Liver (tissue), 9 donors: ENCODE results near the gene STX16. TPM values are rescaled to one million over a fixed set of nuclear protein-coding genes. Genes with fewer than 3 reads are reported as not detected.

ENCODE experiments used
- DNase-seq: peaks from one replicate; pipeline ENCODE4 v3.0.0-alpha.2; 2017; ENCODE audit warnings: low spot score
- H3K27ac ChIP-seq, 2 donors: one replicate each; pipeline ENCODE4 v1.7.0; 2013; ENCODE audit warnings: inconsistent platforms in 2 of 2, low read length in 2 of 2, control low read depth in 1 of 2, low read depth in 1 of 2, mild to moderate bottlenecking in 1 of 2
- H3K27me3 ChIP-seq, 4 donors: one replicate each; pipeline versions ENCODE4 v1.6.1 to v1.7.0; 2013; ENCODE audit warnings: low read length in 3 of 4, inconsistent platforms in 1 of 4, mild to moderate bottlenecking in 1 of 4, moderate library complexity in 1 of 4; ENCODE audit not compliant: control insufficient read depth in 4 of 4, insufficient read depth in 4 of 4
- H3K36me3 ChIP-seq, 4 donors: one replicate each; pipeline versions ENCODE4 v1.6.1 to v1.7.0; 2013; ENCODE audit warnings: low read length in 3 of 4, mild to moderate bottlenecking in 3 of 4, low read depth in 1 of 4, moderate library complexity in 1 of 4; ENCODE audit not compliant: control insufficient read depth in 4 of 4, insufficient read depth in 3 of 4
- H3K4me1 ChIP-seq, 4 donors: one replicate each; pipeline versions ENCODE4 v1.6.1 to v1.7.0; 2013; ENCODE audit warnings: low read length in 3 of 4, mild to moderate bottlenecking in 3 of 4, moderate library complexity in 1 of 4; ENCODE audit not compliant: control insufficient read depth in 4 of 4, insufficient read depth in 4 of 4
- H3K4me3 ChIP-seq, 3 donors: one replicate each; pipeline versions ENCODE4 v1.6.1 to v1.7.0; 2013; ENCODE audit warnings: low read length in 3 of 3, control low read depth in 1 of 3, low read depth in 1 of 3, mild to moderate bottlenecking in 1 of 3
- H3K9ac ChIP-seq, 2 donors: one replicate each; pipeline ENCODE4 v1.7.0; 2013; ENCODE audit warnings: low read length in 2 of 2, mild to moderate bottlenecking in 2 of 2, moderate library complexity in 2 of 2, control low read depth in 1 of 2, low read depth in 1 of 2
- H3K9me3 ChIP-seq, 4 donors: one replicate each; pipeline versions ENCODE4 v1.6.1 to v1.7.0; 2013; ENCODE audit warnings: low read length in 3 of 4; ENCODE audit not compliant: control insufficient read depth in 4 of 4
- ATF3 ChIP-seq: IDR thresholded peaks from 2 replicates; pipeline ENCODE4 v1.6.1; 2016; ENCODE audit warnings: antibody characterized with exemption
- CTCF ChIP-seq: fragments of 150-350 bp; IDR thresholded peaks from 2 replicates; pipeline ENCODE4 v1.5.1; 2017; ENCODE audit warnings: improper control_type of control experiment, low read depth, low read length; ENCODE audit not compliant: missing input control
- EGR1 ChIP-seq, 2 donors: IDR thresholded peaks; 2 replicates each; pipeline ENCODE4 v1.6.1; 2016 to 2018; ENCODE audit warnings: antibody characterized with exemption in 2 of 2, low read depth in 2 of 2
- FOXA1 ChIP-seq: IDR thresholded peaks from 2 replicates; pipeline ENCODE4 v1.6.1; 2016; ENCODE audit warnings: antibody characterized with exemption
- HNF4A ChIP-seq, 2 donors: conservative IDR thresholded peaks; 2 replicates each; pipeline ENCODE4 v1.6.1; 2016; ENCODE audit warnings: antibody characterized with exemption in 2 of 2, mild to moderate bottlenecking in 2 of 2
- HNF4G ChIP-seq: IDR thresholded peaks from 2 replicates; pipeline ENCODE4 v1.6.1; 2016; ENCODE audit warnings: antibody characterized with exemption
- JUND ChIP-seq, 2 donors: IDR thresholded peaks; 2 replicates each; pipeline ENCODE4 v1.6.1; 2016; ENCODE audit warnings: antibody characterized with exemption in 2 of 2
- MAX ChIP-seq: IDR thresholded peaks from 2 replicates; pipeline ENCODE4 v1.6.1; 2016; ENCODE audit warnings: antibody characterized with exemption
- NR2F2 ChIP-seq: IDR thresholded peaks from 2 replicates; pipeline ENCODE4 v1.6.1; 2016; ENCODE audit warnings: antibody characterized with exemption
- RAD21 ChIP-seq, 2 donors: IDR thresholded peaks; 2 replicates each; pipeline ENCODE4 v1.6.1; 2016; ENCODE audit warnings: antibody characterized with exemption in 2 of 2, mild to moderate bottlenecking in 2 of 2
- REST ChIP-seq: IDR thresholded peaks from 2 replicates; pipeline ENCODE4 v1.6.1; 2016; ENCODE audit warnings: antibody characterized with exemption, mild to moderate bottlenecking
- RXRA ChIP-seq, 2 donors: IDR thresholded peaks; 2 replicates each; pipeline ENCODE4 v1.6.1; 2017 to 2018; ENCODE audit warnings: antibody characterized with exemption in 2 of 2, mild to moderate bottlenecking in 1 of 2
- TAF1 ChIP-seq: conservative IDR thresholded peaks from 2 replicates; pipeline ENCODE4 v1.6.1; 2016; ENCODE audit warnings: antibody characterized with exemption, mild to moderate bottlenecking
- YY1 ChIP-seq: IDR thresholded peaks from 2 replicates; pipeline ENCODE4 v1.6.1; 2016; ENCODE audit warnings: antibody characterized with exemption, mild to moderate bottlenecking
- ZBTB33 ChIP-seq: IDR thresholded peaks from 2 replicates; pipeline ENCODE4 v1.6.1; 2016; ENCODE audit warnings: antibody characterized with exemption
- WGBS: extraction: QIAGEN DNeasy Blood & Tissue Kit; methylation state at CpG from one replicate; pipeline ENCODE4 v1.1.7; 2013; 5-methylcytosine and 5-hydroxymethylcytosine counted together
- polyA plus RNA-seq, 2 donors: library from polyadenylated mRNA; stranded (reverse) in 1 of 2; unstranded in 1 of 2; fragments of 200-250 nt in 1 of 2; fragments of >200 nt in 1 of 2; fragmentation: Nextera tagmentation in 1 of 2; extraction: Ambion mirVana in 1 of 2; gene quantifications; one replicate each; pipeline versions ENCODE4 v1.2.1 to v1.2.3, GENCODE V29; 2013 to 2015
- total RNA-seq, 2 donors: library from RNA; depleted of rRNA; stranded (reverse); fragments of >200 nt; gene quantifications; one replicate each; pipeline ENCODE4 v1.2.3, GENCODE V29; 2014
- donor health status: healthy.
- donor health status: healthy.
- donor health status: healthy.
- donor health status: healthy.
- donor health status: healthy.

The STX16 gene
- total and polyA plus RNA-seq, 4 donors = 8.5 to 32.5 (median 16.6) TPM

- WGBS = 92% methylated on average over 27 of the region's 27 CpGs
- Histone ChIP-seq H3K36me3 (peaks cover 2 to 73% (median 27%) of the 10 kb centered on the region in 4 donors), H3K27ac (no peak overlapping the region), H3K4me3 (no peak overlapping the region), H3K4me1 (peaks cover 0 to 6% (median 1%) of the 10 kb centered on the region in 4 donors), H3K9me3 (no peaks in the 10 kb centered on the region), H3K9ac (no peak overlapping the region), H3K27me3 (no peaks in the 10 kb centered on the region)
- DNase-seq = no peak
- no peak for TF ChIP-seq HNF4A (conservative IDR thresholded peaks at IDR 0.05)
- no peak for TF ChIP-seq RAD21 (IDR thresholded peaks at IDR 0.05)
- TF ChIP-seq FOXA1 = no peak
- no peak for TF ChIP-seq MAX
- TF ChIP-seq REST = no peak
- TF ChIP-seq RXRA (IDR thresholded peaks at IDR 0.05) = no peak
- TF ChIP-seq HNF4G = no peak
- TF ChIP-seq TAF1 = no peak
- no peak for TF ChIP-seq ZBTB33
- no peak for TF ChIP-seq EGR1 (IDR thresholded peaks at IDR 0.05; ENCODE audit: low read depth in 2 of 2)
- no peak for TF ChIP-seq JUND (IDR thresholded peaks at IDR 0.05)
- TF ChIP-seq YY1 = no peak
- no peak for TF ChIP-seq ATF3
These were observed 47.9 kb downstream of the STX16 start for GRCh38 chr20:58698741-58699622.

GRCh38 chr20:58699623-58700107, 48.6 kb downstream of the STX16 start:
- no peak for TF ChIP-seq HNF4A (conservative IDR thresholded peaks at IDR 0.05)
- no peak for TF ChIP-seq CTCF
- TF ChIP-seq TAF1 = no peak
- no peak for TF ChIP-seq ZBTB33
- TF ChIP-seq RXRA (IDR thresholded peaks at IDR 0.05) = no peak
- no peak for TF ChIP-seq EGR1 (IDR thresholded peaks at IDR 0.05; ENCODE audit: low read depth in 2 of 2)
- TF ChIP-seq REST = no peak
- TF ChIP-seq NR2F2 = no peak
- H3K9ac ChIP-seq = no peak overlapping the region
- H3K4me1 ChIP-seq = no peaks in the 10 kb centered on the region
- no peak overlapping the region for H3K27ac ChIP-seq
- no peak overlapping the region for H3K4me3 ChIP-seq
- no peaks in the 10 kb centered on the region for H3K27me3 ChIP-seq
- WGBS = 95% methylated on average over 9 of the region's 9 CpGs
- no peaks in the 10 kb centered on the region for H3K9me3 ChIP-seq
- peaks cover 4 to 78% (median 28%) of the 10 kb centered on the region in 4 donors for H3K36me3 ChIP-seq
- DNase-seq = no peak
